CD4-positive, alpha-beta memory T cell (primary cell): Measurements from ENCODE around the gene SLMAP. TPM values are rescaled to one million over a fixed set of nuclear protein-coding genes. Genes with fewer than 3 reads are reported as not detected.
A peak's percentile ranks its signal among the peaks of the same experiment; 100 is the strongest.

Experiments used
- CTCF ChIA-PET: fragments of 350-600 bp; sonication (Branson Sonifier 250); formaldehyde crosslinking; loops from one replicate; lab custom pipeline; 2021; ENCODE audit warnings: inconsistent platforms; ENCODE audit not compliant: partially characterized antibody; lab: Charles Lee
- POLR2A ChIA-PET: fragments of 350-600 bp; sonication (Branson Sonifier 250); formaldehyde crosslinking; loops from one replicate; lab custom pipeline; 2021; ENCODE audit not compliant: partially characterized antibody; lab: Charles Lee
- DNase-seq, 5 donors: peaks; one replicate each; pipeline versions ENCODE4 v3.0.0 to v3.0.0-alpha.2; 2020 to 2022; ENCODE audit warnings: mixed read lengths in 1 of 5
- H3K27ac ChIP-seq: one replicate; pipeline ENCODE4 v1.7.0; 2013; ENCODE audit warnings: low read depth, low read length
- H3K27me3 ChIP-seq: 2 replicates; pipeline ENCODE4 v1.7.0; 2013; ENCODE audit warnings: mild to moderate bottlenecking, low read length, moderate library complexity; ENCODE audit not compliant: insufficient read depth
- H3K36me3 ChIP-seq: 2 replicates; pipeline ENCODE4 v1.7.0; 2013; ENCODE audit warnings: mild to moderate bottlenecking, low read length, moderate library complexity; ENCODE audit not compliant: insufficient read depth
- H3K4me1 ChIP-seq: 2 replicates; pipeline ENCODE4 v1.7.0; 2013; ENCODE audit warnings: mild to moderate bottlenecking, low read length, moderate library complexity; ENCODE audit not compliant: insufficient read depth
- H3K4me3 ChIP-seq, 2 donors: one replicate each; pipeline ENCODE4 v1.7.0; 2013; ENCODE audit warnings: low read length in 2 of 2, mild to moderate bottlenecking in 1 of 2
- H3K9me3 ChIP-seq, 2 donors: one replicate each; pipeline ENCODE4 v1.7.0; 2013; ENCODE audit warnings: low read length in 2 of 2, control low read depth in 1 of 2; ENCODE audit not compliant: control insufficient read depth in 1 of 2
- H3K27ac Mint-ChIP-seq, 7 donors: one replicate each; pipeline ENCODE4 v1.8.0; 2020 to 2021; ENCODE audit warnings: mixed read lengths in 7 of 7, mild to moderate bottlenecking in 6 of 7, inconsistent platforms in 3 of 7, moderate library complexity in 3 of 7
- H3K27me3 Mint-ChIP-seq, 2 donors: one replicate each; pipeline ENCODE4 v1.8.0; 2020 to 2021; ENCODE audit warnings: mixed read lengths in 2 of 2
- H3K36me3 Mint-ChIP-seq, 2 donors: one replicate each; pipeline ENCODE4 v1.8.0; 2020 to 2021; ENCODE audit warnings: mixed read lengths in 2 of 2, inconsistent platforms in 1 of 2, mild to moderate bottlenecking in 1 of 2
- H3K4me1 Mint-ChIP-seq, 4 donors: one replicate each; pipeline ENCODE4 v1.8.0; 2020 to 2021; ENCODE audit warnings: mixed read lengths in 4 of 4, mild to moderate bottlenecking in 1 of 4
- H3K4me3 Mint-ChIP-seq, 8 donors: one replicate each; pipeline ENCODE4 v1.8.0; 2020 to 2021; ENCODE audit warnings: mixed read lengths in 8 of 8, mild to moderate bottlenecking in 7 of 8, moderate library complexity in 6 of 8, inconsistent platforms in 3 of 8
- H3K9me3 Mint-ChIP-seq, 8 donors: one replicate each; pipeline ENCODE4 v1.8.0; 2020 to 2021; ENCODE audit warnings: mixed read lengths in 8 of 8, mild to moderate bottlenecking in 5 of 8, inconsistent platforms in 3 of 8, moderate library complexity in 1 of 8
- intact Hi-C: fragments of 100-400 bp; cut with micrococcal nuclease; formaldehyde crosslinking; loops from one replicate; pipeline ENCODE4 v1.15.1; 2023
- polyA plus RNA-seq, 2 donors: library from polyadenylated mRNA; unstranded; fragments of 300-500 nt; fragmentation: Illumina TruSeq; gene quantifications; one replicate each; pipeline ENCODE4 v1.2.3, GENCODE V29; 2021
- total RNA-seq, 2 experiments: library from RNA; stranded (reverse); gene quantifications; one replicate each; pipeline ENCODE4 v1.2.3, GENCODE V29; 2021

The SLMAP gene
- total and polyA plus RNA-seq, 4 experiments from 2014 or later, result 17.5 to 69.0 (median 43.0) TPM

- no peaks in the 10 kb centered on the region for H3K9me3 Mint-ChIP-seq
- no peak for DNase-seq
- Histone ChIP-seq H3K4me3 (no peak overlapping the region), H3K36me3 (no peaks in the 10 kb centered on the region), H3K27ac (no peak overlapping the region), H3K27me3 (no peaks in the 10 kb centered on the region), H3K4me1 (no peaks in the 10 kb centered on the region), H3K9me3 (no peaks in the 10 kb centered on the region)
- peak overlapping the region in 1 of 7 donors; percentile 65 for H3K27ac Mint-ChIP-seq
- intact Hi-C loops, result no loop called here
- ChIA-PET POLR2A (interaction anchor here (0.6 kb wide), 1 partner anchor 69 kb away, joined by 4 read pairs; no protein-coding TSS in a partner anchor), CTCF (interaction anchor here (0.7 to 2.4 kb wide), 4 partner anchors 9 to 655 kb away, joined by 3 to 11 read pairs (median 6); no protein-coding TSS in a partner anchor)
- peaks cover 2 to 8% of the 10 kb centered on the region in 2 donors for H3K36me3 Mint-ChIP-seq
- H3K4me3 Mint-ChIP-seq, result no peak overlapping the region
- H3K4me1 Mint-ChIP-seq, result peaks cover 7 to 27% (median 10%) of the 10 kb centered on the region in 4 donors
- no peaks in the 10 kb centered on the region for H3K27me3 Mint-ChIP-seq
Observed at GRCh38 chr3:57825116-57825515, 69.0 kb downstream of the SLMAP start.

- POLR2A ChIA-PET, result interaction anchor here (1.0 to 1.1 kb wide), 2 partner anchors 25 to 234 kb away, joined by 3 read pairs; no protein-coding TSS in a partner anchor
- CTCF ChIA-PET, result interaction anchor here (0.6 to 2.4 kb wide), 14 partner anchors 9 to 656 kb away, joined by 3 to 13 read pairs (median 3); no protein-coding TSS in a partner anchor
- no peaks in the 10 kb centered on the region for H3K27me3 Mint-ChIP-seq
- no peak overlapping the region for H3K4me3 Mint-ChIP-seq
- H3K4me3 ChIP-seq, result no peak overlapping the region
- peak overlapping the region in 1 of 7 donors; percentile 71 for H3K27ac Mint-ChIP-seq
- no peaks in the 10 kb centered on the region for H3K4me1 ChIP-seq
- no peaks in the 10 kb centered on the region for H3K36me3 ChIP-seq
- intact Hi-C loops, result loop anchor here (1.0 kb wide), 1 partner anchor 429 kb away; no protein-coding TSS in a partner anchor
- H3K36me3 Mint-ChIP-seq, result peaks cover 8 to 9% of the 10 kb centered on the region in 2 donors
- DNase-seq, result no peak
- no peaks in the 10 kb centered on the region for H3K9me3 ChIP-seq
- H3K27me3 ChIP-seq, result no peaks in the 10 kb centered on the region
- H3K27ac ChIP-seq, result no peak overlapping the region
- no peaks in the 10 kb centered on the region for H3K9me3 Mint-ChIP-seq
- peaks cover 7 to 27% (median 10%) of the 10 kb centered on the region in 4 donors for H3K4me1 Mint-ChIP-seq
Observed at GRCh38 chr3:57826245-57826951, 70.3 kb downstream of the SLMAP start.

DNA sequence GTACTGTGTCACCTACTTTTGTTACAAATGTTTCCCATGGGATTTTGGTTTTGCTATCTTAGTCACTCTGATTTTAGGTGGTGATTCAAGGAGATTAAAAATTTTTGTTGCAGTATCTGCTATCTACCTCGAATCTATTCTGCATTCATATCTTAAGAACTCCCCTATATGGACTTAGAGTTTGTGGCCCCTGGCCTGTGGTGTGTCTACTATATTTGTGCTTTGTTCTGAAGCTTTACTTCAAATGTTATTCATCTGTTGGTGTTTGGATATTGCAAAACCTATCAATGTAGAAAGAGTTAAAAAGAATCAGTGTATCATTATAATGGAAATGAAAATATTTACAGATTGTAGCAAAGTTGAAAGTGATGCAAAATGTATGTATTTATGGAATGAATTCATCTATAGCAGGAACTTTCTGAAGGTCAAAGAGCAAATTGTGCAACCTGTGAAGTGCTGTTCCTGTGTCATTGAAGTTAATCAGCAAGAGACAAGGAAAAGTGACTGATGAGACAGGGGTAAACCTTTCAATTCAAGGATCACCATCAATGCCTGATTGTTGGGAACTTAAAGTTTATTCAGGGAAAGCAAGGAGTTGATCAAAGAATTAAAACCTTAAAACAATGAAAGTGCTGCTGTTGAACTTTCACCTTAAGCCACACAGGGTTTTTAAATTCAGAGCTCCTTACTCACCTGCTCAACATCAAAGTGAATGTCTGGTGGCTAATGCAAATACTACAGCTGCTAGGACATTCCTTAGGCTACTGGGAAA, 71.0 kb downstream of the SLMAP start:
- no peak overlapping the region for H3K27ac Mint-ChIP-seq
- intact Hi-C loops, result loop anchor here (1.0 kb wide), 1 partner anchor 430 kb away; no protein-coding TSS in a partner anchor

GRCh38 chr3:57827757-57828156, 71.6 kb downstream of the SLMAP start:
- H3K4me3 ChIP-seq, result no peak overlapping the region
- Mint-ChIP-seq H3K27ac (no peak overlapping the region), H3K27me3 (no peaks in the 10 kb centered on the region), H3K9me3 (no peaks in the 10 kb centered on the region), H3K4me3 (no peak overlapping the region), H3K36me3 (peaks cover 14 to 21% of the 10 kb centered on the region in 2 donors), H3K4me1 (peaks cover 7 to 21% (median 9%) of the 10 kb centered on the region in 4 donors)
- no peaks in the 10 kb centered on the region for H3K27me3 ChIP-seq
- H3K27ac ChIP-seq, result no peak overlapping the region
- no peaks in the 10 kb centered on the region for H3K9me3 ChIP-seq
- CTCF ChIA-PET, result interaction anchor here (1.1 kb wide), 1 partner anchor 431 kb away, joined by 5 read pairs; no protein-coding TSS in a partner anchor
- no peaks in the 10 kb centered on the region for H3K36me3 ChIP-seq
- no peaks in the 10 kb centered on the region for H3K4me1 ChIP-seq
- POLR2A ChIA-PET, result no interaction called here
- DNase-seq, result no peak
- intact Hi-C loops, result no loop called here

More for the DNA sequence above, 71.0 kb downstream of the SLMAP start:
- POLR2A ChIA-PET, result no interaction called here
- Mint-ChIP-seq H3K4me3 (no peak overlapping the region), H3K4me1 (peaks cover 7 to 23% (median 8%) of the 10 kb centered on the region in 4 donors), H3K27me3 (no peaks in the 10 kb centered on the region), H3K36me3 (peaks cover 11 to 16% of the 10 kb centered on the region in 2 donors), H3K9me3 (no peaks in the 10 kb centered on the region)
- no peaks in the 10 kb centered on the region for H3K36me3 ChIP-seq
- CTCF ChIA-PET, result interaction anchor here (0.7 to 2.4 kb wide), 9 partner anchors 11 to 657 kb away, joined by 3 to 13 read pairs (median 5); no protein-coding TSS in a partner anchor
- no peak for DNase-seq
- no peaks in the 10 kb centered on the region for H3K27me3 ChIP-seq
- H3K4me1 ChIP-seq, result no peaks in the 10 kb centered on the region
- no peak overlapping the region for H3K27ac ChIP-seq
- H3K4me3 ChIP-seq, result no peak overlapping the region
- no peaks in the 10 kb centered on the region for H3K9me3 ChIP-seq

DNA sequence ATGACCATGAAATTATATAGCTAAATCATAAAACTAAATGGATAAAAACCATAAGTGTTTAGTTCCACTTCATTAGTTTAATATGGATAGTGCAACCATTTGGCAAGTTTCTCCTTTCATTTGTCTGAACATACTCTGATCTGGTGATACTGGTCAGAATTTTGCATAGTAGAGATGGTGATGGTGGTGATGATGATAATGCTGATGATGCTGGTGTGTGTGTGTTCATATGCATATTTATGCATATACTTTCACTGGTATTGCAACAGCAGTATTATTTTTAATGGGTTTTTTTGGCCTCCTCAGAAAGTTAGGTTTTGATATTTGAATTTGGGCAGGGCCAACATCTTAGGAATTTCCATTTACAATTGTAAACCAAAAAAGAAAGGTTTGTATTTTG, 76.4 kb downstream of the SLMAP start:
- Mint-ChIP-seq H3K9me3 (no peaks in the 10 kb centered on the region), H3K4me3 (no peak overlapping the region), H3K27me3 (no peaks in the 10 kb centered on the region), H3K27ac (no peak overlapping the region), H3K36me3 (peaks cover 17 to 28% of the 10 kb centered on the region in 2 donors), H3K4me1 (peaks cover 0 to 9% (median 3%) of the 10 kb centered on the region in 4 donors)
- H3K27me3 ChIP-seq, result no peaks in the 10 kb centered on the region
- ChIA-PET CTCF (interaction anchor here (2.1 kb wide), 1 partner anchor 435 kb away, joined by 8 read pairs; no protein-coding TSS in a partner anchor), POLR2A (no interaction called here)
- no peak overlapping the region for H3K27ac ChIP-seq
- H3K4me1 ChIP-seq, result no peaks in the 10 kb centered on the region
- no peaks in the 10 kb centered on the region for H3K9me3 ChIP-seq
- no peaks in the 10 kb centered on the region for H3K36me3 ChIP-seq
- intact Hi-C loops, result no loop called here
- no peak for DNase-seq
- no peak overlapping the region for H3K4me3 ChIP-seq

GRCh38 chr3:57832900-57833313, 76.8 kb downstream of the SLMAP start:
- DNase-seq, result no peak

More at GRCh38 chr3:57832900-57833313, 76.8 kb downstream of the SLMAP start:
- Mint-ChIP-seq H3K36me3 (peaks cover 17 to 28% of the 10 kb centered on the region in 2 donors), H3K4me1 (peaks cover 0 to 10% (median 3%) of the 10 kb centered on the region in 4 donors), H3K27ac (no peak overlapping the region), H3K27me3 (no peaks in the 10 kb centered on the region), H3K9me3 (no peaks in the 10 kb centered on the region), H3K4me3 (no peak overlapping the region)
- intact Hi-C loops, result no loop called here
- H3K4me1 ChIP-seq, result no peaks in the 10 kb centered on the region
- ChIA-PET POLR2A (no interaction called here), CTCF (interaction anchor here (2.1 kb wide), 1 partner anchor 435 kb away, joined by 8 read pairs; no protein-coding TSS in a partner anchor)
- no peaks in the 10 kb centered on the region for H3K9me3 ChIP-seq
- H3K36me3 ChIP-seq, result no peaks in the 10 kb centered on the region
- no peak overlapping the region for H3K27ac ChIP-seq
- H3K27me3 ChIP-seq, result no peaks in the 10 kb centered on the region
- no peak overlapping the region for H3K4me3 ChIP-seq
